Gastrocnemius medialis (tissue), 4 donors: Measurements from ENCODE around the gene PLP2.

Source experiments
- POLR2A ChIP-seq, 2 donors: fragments of 450-650 bp; IDR thresholded peaks; one replicate each; pipeline ENCODE4 v1.6.1; 2017; ENCODE audit warnings: antibody characterized with exemption in 2 of 2, mild to moderate bottlenecking in 2 of 2, moderate library complexity in 2 of 2
- TF ChIP-seq, protein P1 (sequence below), 5 experiments: fragments of 450-650 bp in 3 of 5; fragments of 200-600 bp in 2 of 5; sonication (generic) in 2 of 5; IDR thresholded peaks in 4 of 5; conservative IDR thresholded peaks in 1 of 5; 1 replicate in 4 of 5; 2 replicates in 1 of 5; pipeline ENCODE4 v1.5.1; 2016 to 2019; ENCODE audit warnings: antibody characterized with exemption in 5 of 5, mild to moderate bottlenecking in 3 of 5, moderate library complexity in 3 of 5

- no peak for TF ChIP-seq POLR2A (IDR thresholded peaks at IDR 0.05)
- TF ChIP-seq, protein P1, sequence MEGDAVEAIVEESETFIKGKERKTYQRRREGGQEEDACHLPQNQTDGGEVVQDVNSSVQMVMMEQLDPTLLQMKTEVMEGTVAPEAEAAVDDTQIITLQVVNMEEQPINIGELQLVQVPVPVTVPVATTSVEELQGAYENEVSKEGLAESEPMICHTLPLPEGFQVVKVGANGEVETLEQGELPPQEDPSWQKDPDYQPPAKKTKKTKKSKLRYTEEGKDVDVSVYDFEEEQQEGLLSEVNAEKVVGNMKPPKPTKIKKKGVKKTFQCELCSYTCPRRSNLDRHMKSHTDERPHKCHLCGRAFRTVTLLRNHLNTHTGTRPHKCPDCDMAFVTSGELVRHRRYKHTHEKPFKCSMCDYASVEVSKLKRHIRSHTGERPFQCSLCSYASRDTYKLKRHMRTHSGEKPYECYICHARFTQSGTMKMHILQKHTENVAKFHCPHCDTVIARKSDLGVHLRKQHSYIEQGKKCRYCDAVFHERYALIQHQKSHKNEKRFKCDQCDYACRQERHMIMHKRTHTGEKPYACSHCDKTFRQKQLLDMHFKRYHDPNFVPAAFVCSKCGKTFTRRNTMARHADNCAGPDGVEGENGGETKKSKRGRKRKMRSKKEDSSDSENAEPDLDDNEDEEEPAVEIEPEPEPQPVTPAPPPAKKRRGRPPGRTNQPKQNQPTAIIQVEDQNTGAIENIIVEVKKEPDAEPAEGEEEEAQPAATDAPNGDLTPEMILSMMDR (IDR thresholded peaks at IDR 0.05 in 4 of 5, conservative IDR thresholded peaks at IDR 0.05 in 1 of 5), result no peak
Observed at GRCh38 chrX:49147936-49148335, 23.8 kb upstream of the PLP2 start.
